HG03520 (cell line): ENCODE results near the gene APCDD1L.

Experiments
- ATAC-seq: cut with Tn5 transposase; IDR thresholded peaks from one replicate; pipeline ENCODE4 v1.9.1; 2021; ENCODE audit warnings: mild to moderate bottlenecking, moderate library complexity; ENCODE audit not compliant: unreplicated experiment

APCDD1L gene

GRCh38 chr20:58515233-58516212 lies at the start of gene APCDD1L:
APCDD1L (minus strand) TSS chr20:58515399; CDS start chr20:58514707, 692 bp downstream.
- ATAC-seq, result no peak

GRCh38 chr20:58559368-58559729 lies 44.1 kb upstream of the APCDD1L start:
- ATAC-seq, result no peak

- ATAC-seq, result no peak
Measured at GRCh38 chr20:58558486-58559367, 43.5 kb upstream of the APCDD1L start.

- no peak for ATAC-seq
Measured at GRCh38 chr20:58557733-58558342, 42.6 kb upstream of the APCDD1L start.

- no peak for ATAC-seq
Measured at GRCh38 chr20:58556961-58557360, 41.8 kb upstream of the APCDD1L start.

GRCh38 chr20:58555078-58555765 lies 40.0 kb upstream of the APCDD1L start:
- no peak for ATAC-seq

GRCh38 chr20:58554541-58554940 lies 39.3 kb upstream of the APCDD1L start:
- ATAC-seq, result no peak

GRCh38 chr20:58553841-58554240 lies 38.6 kb upstream of the APCDD1L start:
- ATAC-seq, result no peak

- ATAC-seq, result no peak
Measured at GRCh38 chr20:58553166-58553696, 38.0 kb upstream of the APCDD1L start.

- ATAC-seq, result no peak
Measured at GRCh38 chr20:58552366-58552934, 37.3 kb upstream of the APCDD1L start.

GRCh38 chr20:58551631-58552030 lies 36.4 kb upstream of the APCDD1L start:
- no peak for ATAC-seq

- no peak for ATAC-seq
Measured at GRCh38 chr20:58550275-58551059, 35.3 kb upstream of the APCDD1L start.

- no peak for ATAC-seq
Measured at GRCh38 chr20:58549231-58550209, 34.3 kb upstream of the APCDD1L start.

- ATAC-seq, result no peak
Measured at GRCh38 chr20:58547623-58548475, 32.6 kb upstream of the APCDD1L start.

GRCh38 chr20:58546756-58547622 lies 31.8 kb upstream of the APCDD1L start:
- no peak for ATAC-seq

- no peak for ATAC-seq
Measured at GRCh38 chr20:58546416-58546711, 31.2 kb upstream of the APCDD1L start.
